Neural crest cell (in vitro differentiated cells): ENCODE data around the gene EMCN. TPM values are rescaled to one million over a fixed set of nuclear protein-coding genes. Genes with fewer than 3 reads are reported as not detected.

Experiments
- DNase-seq: peaks from one replicate; pipeline ENCODE4 v3.0.0; 2021; ENCODE audit warnings: low read depth, mixed read lengths, low spot score
- H3K27ac Mint-ChIP-seq: one replicate; pipeline ENCODE4 v1.8.0; 2021; ENCODE audit warnings: mild to moderate bottlenecking, mixed read lengths; ENCODE audit not compliant: unreplicated experiment
- H3K27me3 Mint-ChIP-seq: 2 replicates; pipeline ENCODE4 v1.8.0; 2021; ENCODE audit warnings: low read depth, mild to moderate bottlenecking, mixed read lengths
- H3K36me3 Mint-ChIP-seq: 2 replicates; pipeline ENCODE4 v1.8.0; 2021; ENCODE audit warnings: low read depth, mild to moderate bottlenecking, mixed read lengths
- H3K4me1 Mint-ChIP-seq: 2 replicates; pipeline ENCODE4 v1.8.0; 2021; ENCODE audit warnings: mixed read lengths
- H3K4me3 Mint-ChIP-seq: one replicate; pipeline ENCODE4 v1.8.0; 2021; ENCODE audit warnings: mild to moderate bottlenecking, mixed read lengths
- H3K9me3 Mint-ChIP-seq: 2 replicates; pipeline ENCODE4 v1.8.0; 2021; ENCODE audit warnings: mixed read lengths
- total RNA-seq: library from RNA; stranded (reverse); gene quantifications from 2 replicates; pipeline ENCODE4 v1.2.1, GENCODE V29; 2021
- TF ChIP-seq, protein P1 (sequence below): fragments of 200-600 bp; sonication (generic); conservative IDR thresholded peaks from 2 replicates; pipeline ENCODE4 v1.5.0; 2021; ENCODE audit warnings: antibody characterized with exemption, mild to moderate bottlenecking

EMCN gene
- total RNA-seq, 1 donor from 2014 or later = not detected

DNA sequence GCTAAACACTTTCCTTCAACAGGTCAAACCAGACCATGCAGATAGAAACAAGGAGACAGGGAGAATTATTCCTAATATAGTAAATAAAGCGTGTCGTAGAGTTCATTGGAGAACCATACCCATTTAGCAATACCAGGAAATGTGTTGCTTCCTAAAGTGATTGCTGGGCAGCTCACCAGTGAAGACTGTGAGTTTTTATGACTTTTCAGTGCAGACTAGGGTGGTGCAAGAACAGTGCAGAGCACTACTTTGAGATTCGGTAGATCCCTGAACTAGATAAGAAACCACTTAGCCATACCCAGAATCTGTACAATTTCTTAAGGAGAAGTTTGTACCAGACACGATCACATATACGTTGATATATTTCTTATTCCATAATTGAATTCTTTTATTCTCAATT, 87.4 kb downstream of the EMCN start:
- Mint-ChIP-seq H3K4me3 (no peak overlapping the region), H3K9me3 (peaks cover 12% of the 10 kb centered on the region), H3K4me1 (no peaks in the 10 kb centered on the region), H3K27ac (no peak overlapping the region), H3K27me3 (no peaks in the 10 kb centered on the region), H3K36me3 (no peaks in the 10 kb centered on the region)
- TF ChIP-seq, protein P1, sequence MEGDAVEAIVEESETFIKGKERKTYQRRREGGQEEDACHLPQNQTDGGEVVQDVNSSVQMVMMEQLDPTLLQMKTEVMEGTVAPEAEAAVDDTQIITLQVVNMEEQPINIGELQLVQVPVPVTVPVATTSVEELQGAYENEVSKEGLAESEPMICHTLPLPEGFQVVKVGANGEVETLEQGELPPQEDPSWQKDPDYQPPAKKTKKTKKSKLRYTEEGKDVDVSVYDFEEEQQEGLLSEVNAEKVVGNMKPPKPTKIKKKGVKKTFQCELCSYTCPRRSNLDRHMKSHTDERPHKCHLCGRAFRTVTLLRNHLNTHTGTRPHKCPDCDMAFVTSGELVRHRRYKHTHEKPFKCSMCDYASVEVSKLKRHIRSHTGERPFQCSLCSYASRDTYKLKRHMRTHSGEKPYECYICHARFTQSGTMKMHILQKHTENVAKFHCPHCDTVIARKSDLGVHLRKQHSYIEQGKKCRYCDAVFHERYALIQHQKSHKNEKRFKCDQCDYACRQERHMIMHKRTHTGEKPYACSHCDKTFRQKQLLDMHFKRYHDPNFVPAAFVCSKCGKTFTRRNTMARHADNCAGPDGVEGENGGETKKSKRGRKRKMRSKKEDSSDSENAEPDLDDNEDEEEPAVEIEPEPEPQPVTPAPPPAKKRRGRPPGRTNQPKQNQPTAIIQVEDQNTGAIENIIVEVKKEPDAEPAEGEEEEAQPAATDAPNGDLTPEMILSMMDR = no peak
- DNase-seq = no peak

DNA sequence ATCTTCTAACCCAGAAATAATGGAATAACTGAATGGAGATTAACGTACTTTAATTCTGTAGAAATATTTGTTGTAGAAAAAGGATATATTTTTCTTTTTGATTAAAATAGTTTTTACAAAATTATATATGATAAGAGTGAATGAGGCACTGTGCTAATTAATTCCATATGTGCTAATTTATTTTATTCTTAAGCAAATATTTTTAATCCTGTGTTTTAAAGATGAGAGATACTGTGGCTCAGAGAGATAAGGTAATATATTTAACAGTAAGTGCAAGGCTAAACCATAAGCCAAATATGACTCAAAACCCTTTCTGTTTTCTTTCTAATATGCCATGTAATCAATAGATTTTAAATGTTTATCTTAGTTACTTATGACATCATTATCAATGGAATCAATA, 88.2 kb downstream of the EMCN start:
- Mint-ChIP-seq H3K27ac (no peak overlapping the region), H3K9me3 (peaks cover 7% of the 10 kb centered on the region), H3K4me3 (no peak overlapping the region), H3K4me1 (no peaks in the 10 kb centered on the region), H3K27me3 (no peaks in the 10 kb centered on the region), H3K36me3 (no peaks in the 10 kb centered on the region)
- no peak for DNase-seq
- TF ChIP-seq, protein P1 = no peak

DNA sequence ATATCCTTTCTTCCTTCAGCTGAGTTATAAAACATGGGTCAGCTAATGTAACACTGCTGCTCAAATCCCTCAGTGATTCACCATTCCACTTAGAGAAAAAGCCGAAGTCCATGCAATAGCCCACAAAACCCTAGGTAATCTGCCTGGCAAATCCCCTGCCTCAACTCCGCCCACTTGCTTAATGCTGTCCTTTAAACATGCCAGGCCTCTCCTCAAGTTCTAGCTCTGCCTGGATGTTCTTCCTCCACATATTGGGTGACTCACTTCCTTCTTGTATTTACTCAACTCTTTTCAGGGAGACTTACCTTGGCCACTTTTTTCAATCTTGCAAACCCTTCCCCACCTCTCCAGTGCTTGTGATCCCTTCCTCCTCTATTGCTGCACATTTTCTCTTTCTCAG, 89.8 kb downstream of the EMCN start:
- Mint-ChIP-seq H3K27ac (no peak overlapping the region), H3K36me3 (no peaks in the 10 kb centered on the region)
- TF ChIP-seq, protein P1 = no peak

GRCh38 chr4:100424376-100424775, 93.4 kb downstream of the EMCN start:
- no peak for DNase-seq
- no peak overlapping the region for H3K27ac Mint-ChIP-seq
- H3K4me3 Mint-ChIP-seq = no peak overlapping the region
- H3K9me3 Mint-ChIP-seq = no peaks in the 10 kb centered on the region
- H3K4me1 Mint-ChIP-seq = no peaks in the 10 kb centered on the region
- H3K36me3 Mint-ChIP-seq = no peaks in the 10 kb centered on the region
- H3K27me3 Mint-ChIP-seq = no peaks in the 10 kb centered on the region
- TF ChIP-seq, protein P1 = no peak

More for the DNA sequence above, 89.8 kb downstream of the EMCN start:
- Mint-ChIP-seq H3K4me1 (no peaks in the 10 kb centered on the region), H3K4me3 (no peak overlapping the region), H3K27me3 (no peaks in the 10 kb centered on the region), H3K9me3 (peaks cover 2% of the 10 kb centered on the region)
- DNase-seq = no peak

DNA sequence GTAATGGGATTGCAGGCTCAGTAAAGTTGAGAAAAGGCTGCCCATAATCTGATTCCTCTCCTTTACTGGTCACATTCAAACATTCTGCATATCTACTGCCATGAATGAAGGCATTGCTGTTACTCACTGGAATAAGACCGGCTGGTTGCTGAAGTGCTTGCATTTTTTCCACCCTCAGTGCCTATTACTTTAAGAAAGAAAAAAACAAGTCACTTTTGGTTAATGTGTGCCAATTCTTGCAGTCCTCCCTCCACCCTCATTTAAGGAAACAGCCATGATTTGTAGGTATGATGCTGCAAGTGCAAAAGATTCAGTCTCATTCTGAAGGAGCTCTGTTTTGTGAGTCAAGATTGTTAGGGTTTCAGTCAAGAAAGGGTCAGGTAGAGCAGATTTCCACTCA, 94.9 kb downstream of the EMCN start:
- no peaks in the 10 kb centered on the region for H3K27me3 Mint-ChIP-seq
- no peaks in the 10 kb centered on the region for H3K36me3 Mint-ChIP-seq
- no peak overlapping the region for H3K27ac Mint-ChIP-seq
- H3K9me3 Mint-ChIP-seq = no peaks in the 10 kb centered on the region
- H3K4me3 Mint-ChIP-seq = no peak overlapping the region
- TF ChIP-seq, protein P1 = no peak
- no peak for DNase-seq
- no peaks in the 10 kb centered on the region for H3K4me1 Mint-ChIP-seq
